ENCODE data around the gene PSMF1. TPM values are rescaled to one million over a fixed set of nuclear protein-coding genes. Genes with fewer than 3 reads are reported as not detected.

The PSMF1 gene
- total and polyA plus RNA-seq, 2 of the 13 experiments (the other 11 are each of a cell fraction or from before 2014, with no cell fraction given) = 82.5 to 86.0 TPM

GRCh38 chr20:1122388-1123315 lies 4.2 kb downstream of the PSMF1 start (continued):
- TF ChIP-seq, protein P1, sequence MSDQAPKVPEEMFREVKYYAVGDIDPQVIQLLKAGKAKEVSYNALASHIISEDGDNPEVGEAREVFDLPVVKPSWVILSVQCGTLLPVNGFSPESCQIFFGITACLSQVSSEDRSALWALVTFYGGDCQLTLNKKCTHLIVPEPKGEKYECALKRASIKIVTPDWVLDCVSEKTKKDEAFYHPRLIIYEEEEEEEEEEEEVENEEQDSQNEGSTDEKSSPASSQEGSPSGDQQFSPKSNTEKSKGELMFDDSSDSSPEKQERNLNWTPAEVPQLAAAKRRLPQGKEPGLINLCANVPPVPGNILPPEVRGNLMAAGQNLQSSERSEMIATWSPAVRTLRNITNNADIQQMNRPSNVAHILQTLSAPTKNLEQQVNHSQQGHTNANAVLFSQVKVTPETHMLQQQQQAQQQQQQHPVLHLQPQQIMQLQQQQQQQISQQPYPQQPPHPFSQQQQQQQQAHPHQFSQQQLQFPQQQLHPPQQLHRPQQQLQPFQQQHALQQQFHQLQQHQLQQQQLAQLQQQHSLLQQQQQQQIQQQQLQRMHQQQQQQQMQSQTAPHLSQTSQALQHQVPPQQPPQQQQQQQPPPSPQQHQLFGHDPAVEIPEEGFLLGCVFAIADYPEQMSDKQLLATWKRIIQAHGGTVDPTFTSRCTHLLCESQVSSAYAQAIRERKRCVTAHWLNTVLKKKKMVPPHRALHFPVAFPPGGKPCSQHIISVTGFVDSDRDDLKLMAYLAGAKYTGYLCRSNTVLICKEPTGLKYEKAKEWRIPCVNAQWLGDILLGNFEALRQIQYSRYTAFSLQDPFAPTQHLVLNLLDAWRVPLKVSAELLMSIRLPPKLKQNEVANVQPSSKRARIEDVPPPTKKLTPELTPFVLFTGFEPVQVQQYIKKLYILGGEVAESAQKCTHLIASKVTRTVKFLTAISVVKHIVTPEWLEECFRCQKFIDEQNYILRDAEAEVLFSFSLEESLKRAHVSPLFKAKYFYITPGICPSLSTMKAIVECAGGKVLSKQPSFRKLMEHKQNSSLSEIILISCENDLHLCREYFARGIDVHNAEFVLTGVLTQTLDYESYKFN (CRISPR knock-in tag; conservative IDR thresholded peaks at IDR 0.05) = peak; percentile 90
- no peak for TF ChIP-seq ZNF230 (CRISPR knock-in tag; IDR thresholded peaks at IDR 0.05)
- no peak for TF ChIP-seq MBNL3 (CRISPR knock-in tag; conservative IDR thresholded peaks at IDR 0.05)
- TF ChIP-seq POLR2A (IDR thresholded peaks at IDR 0.05; ENCODE audit: insufficient read depth in 1 of 2, low read depth in 2 of 2, low read length in 2 of 2) = peak in 1 of 2 experiments; percentile 30; a peak in 1 of 4 replicates
- peak; percentile 80; the same call in 1 of the 2 replicates for TF ChIP-seq ZNF264 (CRISPR knock-in tag; IDR thresholded peaks at IDR 0.05)
- TF ChIP-seq, protein P2, sequence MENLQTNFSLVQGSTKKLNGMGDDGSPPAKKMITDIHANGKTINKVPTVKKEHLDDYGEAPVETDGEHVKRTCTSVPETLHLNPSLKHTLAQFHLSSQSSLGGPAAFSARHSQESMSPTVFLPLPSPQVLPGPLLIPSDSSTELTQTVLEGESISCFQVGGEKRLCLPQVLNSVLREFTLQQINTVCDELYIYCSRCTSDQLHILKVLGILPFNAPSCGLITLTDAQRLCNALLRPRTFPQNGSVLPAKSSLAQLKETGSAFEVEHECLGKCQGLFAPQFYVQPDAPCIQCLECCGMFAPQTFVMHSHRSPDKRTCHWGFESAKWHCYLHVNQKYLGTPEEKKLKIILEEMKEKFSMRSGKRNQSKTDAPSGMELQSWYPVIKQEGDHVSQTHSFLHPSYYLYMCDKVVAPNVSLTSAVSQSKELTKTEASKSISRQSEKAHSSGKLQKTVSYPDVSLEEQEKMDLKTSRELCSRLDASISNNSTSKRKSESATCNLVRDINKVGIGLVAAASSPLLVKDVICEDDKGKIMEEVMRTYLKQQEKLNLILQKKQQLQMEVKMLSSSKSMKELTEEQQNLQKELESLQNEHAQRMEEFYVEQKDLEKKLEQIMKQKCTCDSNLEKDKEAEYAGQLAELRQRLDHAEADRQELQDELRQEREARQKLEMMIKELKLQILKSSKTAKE (CRISPR knock-in tag; IDR thresholded peaks at IDR 0.05; ENCODE audit: borderline replicate concordance) = peak; percentile 57
- TF ChIP-seq ZNF256 (CRISPR knock-in tag; conservative IDR thresholded peaks at IDR 0.05) = no peak
- peak; percentile 54 for TF ChIP-seq KDM5A (IDR thresholded peaks at IDR 0.05; ENCODE audit: borderline replicate concordance, low read length)
- TF ChIP-seq SRSF9 (IDR thresholded peaks at IDR 0.05; ENCODE audit: borderline replicate concordance, insufficient read depth, low read depth, low read length, poor library complexity, severe bottlenecking) = no peak
- TF ChIP-seq, protein P3, sequence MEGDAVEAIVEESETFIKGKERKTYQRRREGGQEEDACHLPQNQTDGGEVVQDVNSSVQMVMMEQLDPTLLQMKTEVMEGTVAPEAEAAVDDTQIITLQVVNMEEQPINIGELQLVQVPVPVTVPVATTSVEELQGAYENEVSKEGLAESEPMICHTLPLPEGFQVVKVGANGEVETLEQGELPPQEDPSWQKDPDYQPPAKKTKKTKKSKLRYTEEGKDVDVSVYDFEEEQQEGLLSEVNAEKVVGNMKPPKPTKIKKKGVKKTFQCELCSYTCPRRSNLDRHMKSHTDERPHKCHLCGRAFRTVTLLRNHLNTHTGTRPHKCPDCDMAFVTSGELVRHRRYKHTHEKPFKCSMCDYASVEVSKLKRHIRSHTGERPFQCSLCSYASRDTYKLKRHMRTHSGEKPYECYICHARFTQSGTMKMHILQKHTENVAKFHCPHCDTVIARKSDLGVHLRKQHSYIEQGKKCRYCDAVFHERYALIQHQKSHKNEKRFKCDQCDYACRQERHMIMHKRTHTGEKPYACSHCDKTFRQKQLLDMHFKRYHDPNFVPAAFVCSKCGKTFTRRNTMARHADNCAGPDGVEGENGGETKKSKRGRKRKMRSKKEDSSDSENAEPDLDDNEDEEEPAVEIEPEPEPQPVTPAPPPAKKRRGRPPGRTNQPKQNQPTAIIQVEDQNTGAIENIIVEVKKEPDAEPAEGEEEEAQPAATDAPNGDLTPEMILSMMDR (CRISPR knock-in tag; IDR thresholded peaks at IDR 0.05) = 0 out of 2 replicates have a peak, but pooled peaks have one; percentile 29
- TF ChIP-seq ZNF770 (CRISPR knock-in tag; IDR thresholded peaks at IDR 0.05) = peak; percentile 66
- TF ChIP-seq, protein P4, sequence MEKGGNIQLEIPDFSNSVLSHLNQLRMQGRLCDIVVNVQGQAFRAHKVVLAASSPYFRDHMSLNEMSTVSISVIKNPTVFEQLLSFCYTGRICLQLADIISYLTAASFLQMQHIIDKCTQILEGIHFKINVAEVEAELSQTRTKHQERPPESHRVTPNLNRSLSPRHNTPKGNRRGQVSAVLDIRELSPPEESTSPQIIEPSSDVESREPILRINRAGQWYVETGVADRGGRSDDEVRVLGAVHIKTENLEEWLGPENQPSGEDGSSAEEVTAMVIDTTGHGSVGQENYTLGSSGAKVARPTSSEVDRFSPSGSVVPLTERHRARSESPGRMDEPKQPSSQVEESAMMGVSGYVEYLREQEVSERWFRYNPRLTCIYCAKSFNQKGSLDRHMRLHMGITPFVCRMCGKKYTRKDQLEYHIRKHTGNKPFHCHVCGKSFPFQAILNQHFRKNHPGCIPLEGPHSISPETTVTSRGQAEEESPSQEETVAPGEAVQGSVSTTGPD (CRISPR knock-in tag; IDR thresholded peaks at IDR 0.05) = peak; percentile 47; the same call in 1 of the 2 replicates
- no peak for TF ChIP-seq ZNF577 (CRISPR knock-in tag; IDR thresholded peaks at IDR 0.05; ENCODE audit: borderline replicate concordance, low read depth)
- no peak for TF ChIP-seq ZNF326 (CRISPR knock-in tag; IDR thresholded peaks at IDR 0.05; ENCODE audit: borderline replicate concordance)
- TF ChIP-seq, protein P5, sequence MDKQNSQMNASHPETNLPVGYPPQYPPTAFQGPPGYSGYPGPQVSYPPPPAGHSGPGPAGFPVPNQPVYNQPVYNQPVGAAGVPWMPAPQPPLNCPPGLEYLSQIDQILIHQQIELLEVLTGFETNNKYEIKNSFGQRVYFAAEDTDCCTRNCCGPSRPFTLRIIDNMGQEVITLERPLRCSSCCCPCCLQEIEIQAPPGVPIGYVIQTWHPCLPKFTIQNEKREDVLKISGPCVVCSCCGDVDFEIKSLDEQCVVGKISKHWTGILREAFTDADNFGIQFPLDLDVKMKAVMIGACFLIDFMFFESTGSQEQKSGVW (CRISPR knock-in tag; IDR thresholded peaks at IDR 0.05; ENCODE audit: borderline replicate concordance) = no peak
